ENCODE measurements around the gene FST. TPM values are rescaled to one million over a fixed set of nuclear protein-coding genes. Genes with fewer than 3 reads are reported as not detected.

The FST gene
- total and polyA plus RNA-seq, 2 of the 8 experiments (the other 6 are each of a cell fraction or from before 2014, with no cell fraction given), result 16.6 to 17.5 TPM

DNA sequence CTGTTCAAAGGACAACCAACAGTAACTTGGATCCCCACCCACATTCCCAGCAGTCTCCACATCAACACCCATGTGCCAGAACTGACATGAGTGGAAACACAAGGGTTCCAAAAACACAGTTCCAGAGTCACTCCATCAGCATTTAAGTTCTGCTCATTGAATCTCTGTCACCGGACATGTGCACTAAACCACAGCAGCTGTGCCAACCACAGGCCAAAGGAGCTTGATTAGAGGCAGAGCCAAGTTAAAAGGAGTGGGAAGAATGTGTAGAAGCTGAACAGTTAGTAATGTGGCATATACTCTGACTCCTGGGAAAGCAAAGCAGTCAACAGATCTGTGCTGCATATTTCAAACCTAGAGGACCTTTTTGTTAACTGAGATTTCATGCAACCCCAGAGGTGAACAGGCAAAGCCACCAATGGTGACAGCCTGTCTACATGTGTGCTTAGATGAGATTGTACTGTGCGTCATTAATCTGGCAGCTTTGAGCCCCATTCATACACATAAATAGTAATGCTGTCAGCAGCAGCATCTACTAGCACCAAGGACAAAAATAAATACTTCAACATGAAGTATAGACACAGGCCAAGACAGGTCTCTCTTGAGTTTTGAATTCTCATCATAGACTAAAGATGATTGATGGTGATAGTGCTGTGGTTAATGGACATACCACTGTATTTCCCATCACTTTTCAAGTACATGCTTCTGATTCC is 16.4 kb upstream of the FST start:
- no peak overlapping the region for H2BK120ac ChIP-seq (replicated peaks; ENCODE audit: low read depth, low read length)
- H2AK5ac ChIP-seq (ENCODE audit: low read depth, low read length), result no peak overlapping the region
- no peaks in the 10 kb centered on the region for H3K27me3 ChIP-seq (replicated peaks in 1 of 4; ENCODE audit: control insufficient read depth in 3 of 4, extremely low read depth in 1 of 4, insufficient read depth in 3 of 4, low read length in 3 of 4)
- no peak overlapping the region for H3K9ac ChIP-seq (replicated peaks in 1 of 4; ENCODE audit: extremely low read depth in 1 of 4, low read depth in 3 of 4, low read length in 3 of 4)
- H4K91ac ChIP-seq (replicated peaks; ENCODE audit: insufficient read length, low read length), result no peak overlapping the region
- H2AFZ ChIP-seq (ENCODE audit: low read length), result no peak overlapping the region
- no peaks in the 10 kb centered on the region for H3K23me2 ChIP-seq (ENCODE audit: low read depth, low read length)
- no peaks in the 10 kb centered on the region for H3K79me1 ChIP-seq (ENCODE audit: low read depth, low read length)
- DNase-seq (ENCODE audit: low read depth in 1 of 2, low spot score in 2 of 2) (no peak), FAIRE-seq (no peak)
- no peak overlapping the region for H3K18ac ChIP-seq (ENCODE audit: extremely low read depth, low read length)
- H3K4me3 ChIP-seq (ENCODE audit: extremely low read depth in 1 of 4, insufficient read depth in 2 of 4, low read depth in 3 of 4, low read length in 4 of 4), result no peak overlapping the region
- ChIA-PET CTCF (ENCODE audit: partially characterized antibody) (interaction anchor here (1.6 kb wide), 1 partner anchor 14 kb away, joined by 6 read pairs; no protein-coding TSS in a partner anchor), POLR2A (ENCODE audit: partially characterized antibody) (no interaction called here)
- TF ChIP-seq SP1 (IDR thresholded peaks at IDR 0.05; ENCODE audit: low read depth, low read length) (no peak), SP2 (IDR thresholded peaks at IDR 0.05; ENCODE audit: low read length) (no peak), ZNF274 (IDR thresholded peaks at IDR 0.05; ENCODE audit: borderline replicate concordance, extremely low read depth, low read length) (no peak), BCL11A (IDR thresholded peaks at IDR 0.05; ENCODE audit: low read depth in 2 of 2, low read length in 2 of 2) (no peak), NANOG (IDR thresholded peaks at IDR 0.05; ENCODE audit: insufficient read depth, low read depth, low read length, poor library complexity, severe bottlenecking) (no peak), RFX5 (IDR thresholded peaks at IDR 0.05; ENCODE audit: borderline replicate concordance, low read depth, low read length) (no peak), ATF2 (IDR thresholded peaks at IDR 0.05; ENCODE audit: low read length) (no peak)
- no peak overlapping the region for H4K8ac ChIP-seq (ENCODE audit: extremely low read depth, insufficient read depth, low read length)
- peaks cover 0 to under 1% (median 0%) of the 10 kb centered on the region in 4 experiments; a peak in 2 of 7 replicates for H3K4me1 ChIP-seq (replicated peaks in 1 of 4; ENCODE audit: control insufficient read depth in 3 of 4, insufficient read depth in 4 of 4, low read length in 3 of 4)
- no peak overlapping the region for H2BK12ac ChIP-seq (ENCODE audit: low read depth, low read length)
- H3K4me2 ChIP-seq (ENCODE audit: insufficient read depth in 1 of 2, low read depth in 2 of 2, low read length in 2 of 2), result no peak overlapping the region
- no peak overlapping the region for H3K4ac ChIP-seq (replicated peaks; ENCODE audit: insufficient read length, low read depth, low read length)
- no peaks in the 10 kb centered on the region for H3K36me3 ChIP-seq (ENCODE audit: control insufficient read depth in 2 of 4, insufficient read depth in 4 of 4, low read length in 3 of 4)
- H3K27ac ChIP-seq (ENCODE audit: low read depth, low read length), result no peak overlapping the region
- peak overlapping the region; percentile 74 for H3K23ac ChIP-seq (ENCODE audit: insufficient read length)
- H2BK5ac ChIP-seq (ENCODE audit: low read depth, low read length), result no peak overlapping the region
- no peak overlapping the region for H2BK15ac ChIP-seq (ENCODE audit: low read length)
- H4K20me1 ChIP-seq (replicated peaks in 1 of 2; ENCODE audit: control insufficient read depth in 1 of 2, insufficient read depth in 2 of 2, low read length in 2 of 2), result no peaks in the 10 kb centered on the region
- no peak overlapping the region for H3K56ac ChIP-seq (replicated peaks; ENCODE audit: insufficient read length, low read depth, low read length)
- no peaks in the 10 kb centered on the region for H3K9me3 ChIP-seq (ENCODE audit: insufficient read depth in 2 of 2, low read depth in 1 of 2, low read length in 1 of 2)
- H3K79me2 ChIP-seq (ENCODE audit: control insufficient read depth in 1 of 2, insufficient read depth in 2 of 2, low read length in 2 of 2), result no peaks in the 10 kb centered on the region
- H2BK20ac ChIP-seq (ENCODE audit: low read length), result no peak overlapping the region
- 89% methylated on average over 2 of the region's 2 CpGs; no CpG with 5 or more reads in 1 of the 2 experiments for WGBS, 2 experiments (ENCODE audit: extremely low coverage in 1 of 2, insufficient coverage in 1 of 2, insufficient read length in 1 of 2, insufficient replicate concordance in 2 of 2, low coverage in 1 of 2, low lambda C conversion rate in 2 of 2, missing lambda C conversion rate in 1 of 2)
- no peak overlapping the region for H4K5ac ChIP-seq (ENCODE audit: insufficient read length, low read depth, low read length)
- no peak overlapping the region for H3K14ac ChIP-seq (ENCODE audit: insufficient read length)
